Cortex of kidney (tissue), 1 donor: ENCODE results near the gene WDR26.
"Not testable (repeated sequence)": the region's sequence is repeated elsewhere in the genome, so short reads cannot be mapped to it uniquely, and the experiment has no call there.

Experiments
- DNase-seq: peaks from one replicate; lab custom pipeline; 2025; lab: John Stamatoyannopoulos, UW

The WDR26 gene

DNA sequence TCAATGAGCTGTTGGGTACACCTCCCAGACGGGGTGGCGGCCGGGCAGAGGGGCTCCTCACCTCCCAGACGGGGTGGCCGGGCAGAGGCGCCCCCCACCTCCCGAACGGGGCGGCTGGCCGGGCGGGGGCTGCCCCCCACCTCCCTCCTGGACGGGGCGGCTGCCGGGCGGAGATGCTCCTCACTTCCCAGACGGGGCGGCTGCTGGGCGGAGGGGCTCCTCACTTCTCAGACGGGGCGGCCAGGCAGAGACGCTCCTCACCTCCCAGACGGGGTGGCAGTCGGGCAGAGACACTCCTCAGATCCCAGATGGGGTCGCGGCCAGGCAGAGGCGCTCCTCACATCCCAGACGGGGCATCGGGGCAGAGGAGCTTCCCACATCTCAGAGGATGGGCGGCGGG, 84.9 kb downstream of the WDR26 start:
- DNase-seq, result not testable (repeated sequence)

DNA sequence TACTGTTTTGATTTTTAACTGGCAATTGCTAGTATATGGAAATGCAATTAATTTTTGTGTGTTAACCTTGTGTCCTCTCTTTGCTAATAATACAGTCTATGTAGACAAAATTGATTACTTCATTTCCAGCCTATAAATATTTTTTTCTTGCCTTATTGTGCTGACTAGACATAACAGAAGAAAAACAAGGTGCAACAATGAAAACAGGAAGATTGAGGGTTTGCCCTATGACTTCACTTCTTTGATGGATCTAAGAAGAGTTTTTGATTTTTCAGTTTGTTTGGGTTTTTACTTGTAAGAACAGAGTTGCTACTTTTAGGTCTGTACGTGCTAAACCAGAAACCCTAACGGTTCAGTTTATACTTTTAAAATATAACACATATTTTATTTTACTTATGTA, 86.5 kb downstream of the WDR26 start:
- no peak for DNase-seq

DNA sequence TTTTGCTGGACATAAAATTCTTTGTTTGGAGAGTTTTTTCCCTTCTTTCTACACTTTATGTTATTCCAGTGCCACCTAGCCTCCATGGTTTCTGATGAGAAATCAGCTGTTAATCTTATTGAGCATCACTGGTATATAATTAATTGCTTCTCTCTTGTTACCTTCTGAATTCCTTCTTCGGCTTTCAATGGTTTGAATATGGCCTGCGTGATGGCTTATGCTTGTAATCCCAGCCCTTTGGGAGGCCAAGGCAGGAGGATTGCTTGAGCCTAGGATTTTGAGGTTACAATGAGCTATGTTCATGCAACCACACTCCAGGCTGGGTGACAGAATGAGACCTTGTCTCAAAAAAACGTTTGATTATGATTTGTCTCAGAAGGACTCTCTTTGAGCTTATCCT, 90.9 kb downstream of the WDR26 start:
- no peak for DNase-seq

- not testable (repeated sequence) for DNase-seq
Observed at GRCh38 chr1:224340453-224341384, 93.9 kb downstream of the WDR26 start.

DNA sequence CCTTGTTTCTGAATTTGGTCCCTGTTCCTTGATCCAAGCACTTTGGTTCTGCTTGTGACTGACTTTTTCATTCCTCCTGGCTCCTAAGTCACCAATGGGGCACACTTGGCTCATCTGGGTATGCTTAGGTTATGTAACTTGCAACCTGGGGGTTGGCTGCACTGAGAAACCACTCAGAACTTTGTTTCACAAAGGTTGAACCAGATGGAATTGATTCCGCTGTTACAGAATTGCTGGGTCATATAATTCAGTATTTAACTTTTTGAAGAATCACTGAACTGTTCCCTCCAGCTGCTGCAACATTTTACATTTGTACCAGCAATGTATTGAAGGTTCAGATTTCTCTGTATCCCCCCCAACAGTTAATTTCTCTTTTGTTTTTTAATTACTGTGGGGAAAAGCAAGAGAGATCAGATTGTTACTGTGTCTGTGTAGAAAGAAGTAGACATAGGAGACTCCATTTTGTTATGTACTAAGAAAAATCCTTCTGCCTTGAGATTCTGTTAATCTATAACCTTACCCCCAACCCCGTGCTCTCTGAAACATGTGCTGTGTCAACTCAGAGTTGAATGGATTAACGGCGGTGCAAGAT, 95.1 kb downstream of the WDR26 start:
- no peak for DNase-seq

DNA sequence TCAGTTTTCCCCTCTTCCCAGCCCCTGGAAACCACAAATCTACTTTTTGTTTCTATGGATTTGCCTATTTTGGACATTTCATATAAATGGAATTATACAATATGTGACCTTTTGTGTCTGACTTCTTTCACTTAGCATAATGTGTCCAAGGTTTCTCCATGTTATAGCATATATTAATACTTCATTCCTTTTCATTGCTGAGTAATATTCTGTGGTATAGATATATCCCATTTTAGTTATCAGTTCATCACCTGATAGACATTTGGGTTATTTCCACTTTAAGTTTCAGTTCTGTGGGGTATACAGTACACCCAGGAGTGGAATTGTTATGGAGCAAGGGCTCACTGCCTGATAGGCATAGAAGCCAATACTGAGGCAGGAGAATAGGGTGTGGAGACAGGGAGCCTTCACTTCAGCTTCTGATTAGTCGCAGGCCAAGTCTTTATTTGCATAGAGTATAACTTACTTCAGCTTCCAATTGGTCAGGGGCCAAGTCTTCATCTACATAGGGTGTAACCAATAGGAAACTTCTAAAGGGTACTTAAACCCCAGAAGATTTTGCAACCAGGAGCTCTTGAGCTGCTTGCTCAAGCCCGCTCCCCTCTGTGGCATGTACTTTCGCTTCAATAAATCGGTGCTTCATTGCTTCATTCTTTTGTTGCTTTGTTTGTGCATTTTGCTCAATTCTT, 96.3 kb downstream of the WDR26 start:
- no peak for DNase-seq
